GM18873 (cell line): ENCODE results near the gene TMEM143.
A peak's percentile ranks its signal among the peaks of the same experiment; 100 is the strongest.
"Not testable (repeated sequence)": the region's sequence is repeated elsewhere in the genome, so short reads cannot be mapped to it uniquely, and the experiment has no call there.

Experiments
- ATAC-seq: cut with Tn5 transposase; IDR thresholded peaks from one replicate; pipeline ENCODE4 v1.9.1; 2021; ENCODE audit warnings: mild to moderate bottlenecking, moderate library complexity, moderate number of reproducible peaks; ENCODE audit not compliant: unreplicated experiment, low FRiP score

Gene TMEM143

GRCh38 chr19:48332662-48333466, 30.9 kb downstream of the TMEM143 start:
- peak; percentile 70 for ATAC-seq

DNA sequence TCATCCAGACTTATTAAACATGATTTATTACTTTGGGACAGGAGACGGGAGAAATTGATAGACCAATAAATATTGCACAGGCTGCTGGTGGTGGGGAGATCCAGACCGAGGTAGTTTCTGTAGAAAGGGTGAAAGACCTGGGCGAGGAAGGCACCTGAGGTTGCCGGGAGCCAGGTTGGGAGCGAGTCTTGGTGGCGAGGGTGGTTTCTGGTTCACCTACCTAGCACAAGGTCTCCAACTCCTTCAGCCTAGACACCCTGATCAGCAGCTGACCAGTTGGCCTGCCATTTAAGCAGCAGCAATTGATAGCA, 31.4 kb downstream of the TMEM143 start:
- ATAC-seq = no peak

GRCh38 chr19:48330012-48330681, 33.6 kb downstream of the TMEM143 start:
- no peak for ATAC-seq

DNA sequence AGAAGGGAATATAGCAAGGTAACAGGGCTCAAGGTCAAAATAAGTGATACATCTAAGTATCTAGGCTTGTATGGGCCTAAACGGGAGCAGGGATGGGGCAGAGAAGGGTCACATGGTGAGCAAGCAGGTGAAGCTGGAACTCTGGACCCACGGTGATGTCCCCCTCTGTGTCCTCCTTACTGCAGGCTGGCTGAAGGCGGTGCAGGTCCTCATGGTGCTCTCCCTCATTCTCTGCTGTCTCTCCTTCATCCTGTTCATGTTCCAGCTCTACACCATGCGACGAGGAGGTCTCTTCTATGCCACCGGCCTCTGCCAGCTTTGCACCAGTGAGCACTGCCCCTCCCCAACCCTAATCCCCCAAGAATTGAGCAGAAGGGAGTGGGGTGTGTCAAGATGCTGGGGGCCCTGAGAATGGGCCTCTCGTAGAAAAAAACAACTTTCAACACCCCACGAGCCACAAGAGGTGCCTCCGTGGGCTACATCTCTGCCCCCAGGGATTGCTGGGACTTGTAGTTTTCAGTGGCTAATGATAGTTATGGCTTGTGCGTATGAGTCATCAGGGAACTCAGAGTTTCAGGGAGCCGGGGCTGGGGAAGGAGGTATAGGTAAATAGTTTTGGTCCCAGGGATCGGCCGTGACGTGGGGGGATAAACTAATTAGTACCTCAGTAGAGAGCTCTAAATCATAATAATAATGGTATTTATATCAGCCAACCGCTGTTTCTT, 34.4 kb downstream of the TMEM143 start:
- ATAC-seq = no peak

DNA sequence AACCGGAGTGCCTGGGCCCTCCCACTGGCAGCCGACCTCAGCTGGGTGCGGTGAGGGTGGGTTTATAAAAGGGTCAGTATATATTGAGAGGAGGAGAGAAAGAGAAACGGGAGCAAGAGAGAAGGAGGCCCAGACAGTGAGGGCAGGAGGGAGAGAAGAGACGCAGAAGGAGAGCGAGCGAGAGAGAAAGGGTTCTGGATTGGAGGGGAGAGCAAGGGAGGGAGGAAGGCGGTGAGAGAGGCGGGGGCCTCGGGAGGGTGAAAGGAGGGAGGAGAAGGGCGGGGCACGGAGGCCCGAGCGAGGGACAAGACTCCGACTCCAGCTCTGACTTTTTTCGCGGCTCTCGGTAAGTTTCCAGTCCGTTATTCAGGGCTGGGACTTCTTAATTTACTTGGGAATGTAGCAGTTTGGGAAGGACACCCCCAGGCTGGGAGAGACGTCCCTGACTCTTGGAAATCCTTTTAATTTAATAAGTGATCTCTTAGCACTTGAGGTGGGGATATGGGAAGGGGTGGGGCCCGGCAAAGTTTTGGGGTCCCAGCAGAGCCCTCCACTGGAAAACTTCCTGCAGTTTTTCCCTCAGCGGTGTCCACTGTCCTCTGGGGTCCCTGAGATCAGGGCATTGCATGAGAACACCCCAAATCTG, 38.4 kb downstream of the TMEM143 start, which contains the start of gene EMP3:
EMP3 (plus strand) TSS at position 288 of the 646 bp plus-strand sequence. CDS start 1,293 bp downstream, outside the sequence.
- no peak for ATAC-seq

- peak; percentile 70 for ATAC-seq
Observed at GRCh38 chr19:48321622-48322591, 41.8 kb downstream of the TMEM143 start.

- ATAC-seq = peak; percentile 26
Observed at GRCh38 chr19:48321372-48321621, 42.4 kb downstream of the TMEM143 start.

DNA sequence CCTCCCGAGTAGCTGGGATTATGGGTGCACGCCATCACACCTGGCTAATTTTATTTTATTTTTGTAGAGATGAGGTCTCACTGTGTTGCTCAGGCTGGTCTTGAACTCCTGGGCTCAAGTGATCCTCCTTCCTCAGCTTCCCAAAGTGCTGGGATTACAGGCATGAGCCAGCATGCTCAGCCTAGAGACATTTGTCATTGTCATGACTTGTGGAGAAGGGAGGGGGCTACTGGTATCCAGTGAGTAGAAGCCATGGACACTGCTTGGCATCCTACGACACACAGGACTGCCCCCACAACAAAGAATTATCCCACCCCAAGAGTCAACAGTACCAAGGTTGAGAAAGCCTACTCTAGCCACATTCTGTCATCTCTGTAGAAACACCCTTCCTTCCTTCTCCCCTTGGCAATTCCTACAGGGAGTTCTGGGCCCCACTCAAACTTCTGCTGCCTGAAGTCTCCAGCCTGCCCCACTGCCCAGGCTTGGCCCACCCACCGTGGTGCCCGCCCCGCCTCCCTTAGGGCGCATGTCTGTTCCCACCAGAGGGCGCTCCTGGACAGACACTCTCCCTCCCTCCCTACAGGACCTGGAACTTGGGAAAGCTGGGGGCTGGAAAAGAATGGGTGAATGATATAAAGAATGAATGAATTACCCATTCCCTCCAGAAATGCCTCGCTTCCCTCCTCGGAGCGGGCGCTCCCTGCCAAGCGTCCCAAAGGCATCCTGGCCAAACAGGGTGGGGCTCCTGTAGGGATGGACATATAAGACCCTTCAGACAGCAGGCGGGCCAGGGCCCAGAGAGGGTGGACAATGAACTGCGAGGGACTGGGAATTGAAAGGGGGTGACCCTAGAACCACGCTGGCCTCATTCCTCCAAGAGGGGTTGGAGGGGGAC, 43.8 kb downstream of the TMEM143 start:
- ATAC-seq = no peak

DNA sequence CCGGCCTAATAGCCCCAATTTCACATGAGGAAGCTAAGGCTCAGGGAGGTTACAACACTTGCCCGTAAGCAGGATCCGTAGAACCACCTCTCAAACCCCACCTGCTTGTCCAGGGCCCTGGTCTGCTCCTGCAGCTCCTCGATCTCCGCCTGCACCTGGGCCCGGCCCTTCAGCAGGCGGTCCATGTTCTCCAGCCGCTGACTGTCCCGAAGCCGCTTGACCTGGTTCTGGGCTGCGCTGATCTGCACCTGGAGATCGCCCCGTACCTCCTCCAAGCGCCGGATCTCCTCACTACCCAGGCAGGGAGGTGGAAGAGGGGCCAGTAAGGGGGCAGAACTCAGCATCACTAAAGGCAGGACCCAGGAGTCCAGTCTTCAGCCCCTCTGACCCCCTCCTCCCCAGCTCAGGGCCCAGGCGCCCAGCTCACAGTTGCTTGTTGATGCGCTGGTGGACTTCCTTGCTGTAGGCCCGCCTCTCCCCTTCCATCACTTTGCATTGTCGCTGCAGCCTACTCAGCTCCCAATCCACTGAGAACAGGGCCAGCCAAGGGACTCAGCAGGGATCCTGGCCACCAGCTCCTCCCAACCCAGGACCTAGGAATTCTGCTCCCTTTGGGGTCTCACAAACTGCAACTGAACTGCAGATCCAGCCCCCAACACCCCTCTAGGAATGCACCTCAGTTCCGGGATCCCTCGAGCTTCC, 45.3 kb downstream of the TMEM143 start:
- no peak for ATAC-seq

- not testable (repeated sequence) for ATAC-seq
Observed at GRCh38 chr19:48317708-48317960, 46.1 kb downstream of the TMEM143 start.

DNA sequence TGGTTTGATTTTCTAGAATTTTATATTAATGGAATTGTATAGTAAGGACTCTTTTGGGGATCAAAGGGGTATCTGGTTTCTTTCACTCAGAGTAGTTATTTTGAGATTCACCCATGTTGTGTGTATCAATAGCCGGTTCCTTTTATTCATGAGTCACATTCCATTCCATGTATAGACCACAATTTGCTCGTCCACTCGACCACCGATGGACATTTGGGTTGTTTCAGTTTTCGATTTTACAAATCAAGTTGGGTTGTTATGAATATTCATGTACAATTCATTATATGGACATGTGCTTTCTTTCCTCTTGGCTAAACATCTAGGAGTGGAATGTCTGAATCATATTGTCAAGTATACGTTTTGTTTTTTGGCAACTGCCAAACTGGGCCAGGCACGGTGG, 48.0 kb downstream of the TMEM143 start:
- ATAC-seq = no peak

- no peak for ATAC-seq
Observed at GRCh38 chr19:48311384-48311783, 52.4 kb downstream of the TMEM143 start.

DNA sequence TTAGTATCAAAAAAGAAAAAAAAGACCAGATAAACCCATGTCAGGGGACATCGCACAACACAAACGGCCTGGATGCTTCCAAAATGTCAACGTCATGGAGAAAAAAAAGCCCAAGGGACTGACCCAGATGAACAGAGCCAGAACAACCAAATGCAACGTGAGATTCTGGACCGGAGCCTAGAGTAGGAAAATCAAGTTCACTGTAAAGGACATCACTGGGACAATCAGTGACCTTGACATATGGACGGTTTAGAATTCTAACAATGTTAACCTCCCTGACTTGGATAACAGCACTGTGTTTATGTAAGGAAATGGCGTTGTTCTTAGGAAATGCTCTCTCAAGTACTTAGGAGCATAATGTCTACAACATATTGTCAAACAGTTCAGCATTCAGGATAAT, 53.5 kb downstream of the TMEM143 start:
- ATAC-seq = no peak

DNA sequence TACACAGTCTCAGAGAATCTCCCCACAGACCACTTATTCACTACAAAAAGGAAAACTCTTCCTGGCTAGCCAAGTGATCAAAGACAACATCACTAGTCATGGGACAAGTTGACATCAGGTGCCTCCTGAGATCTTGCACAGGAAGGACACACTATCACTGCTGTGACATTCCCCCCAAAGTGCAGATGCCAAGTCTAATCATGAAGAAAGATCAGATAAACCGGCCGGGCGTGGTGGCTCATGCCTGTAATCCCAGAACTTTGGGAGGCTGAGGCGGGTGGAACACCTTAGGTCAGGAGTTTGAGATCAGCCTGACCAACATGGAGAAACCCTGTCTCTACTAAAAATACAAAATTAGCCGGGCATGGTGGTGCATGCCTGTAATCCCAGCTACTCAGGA, 54.0 kb downstream of the TMEM143 start:
- ATAC-seq = not testable (repeated sequence)

- no peak for ATAC-seq
Observed at GRCh38 chr19:48308631-48309586, 54.8 kb downstream of the TMEM143 start.

GRCh38 chr19:48303866-48304265, 59.9 kb downstream of the TMEM143 start:
- ATAC-seq = no peak

GRCh38 chr19:48303367-48303766, 60.4 kb downstream of the TMEM143 start:
- ATAC-seq = no peak

GRCh38 chr19:48302600-48302959, 61.2 kb downstream of the TMEM143 start:
- ATAC-seq = no peak
